SU-DHL-6 (cell line): ENCODE results near the gene SLC38A10.

Experiments used
- CTCF ChIP-seq: fragments of 200-600 bp; sonication (generic); IDR thresholded peaks from one replicate; pipeline ENCODE4 v1.5.1; 2017; ENCODE audit warnings: antibody characterized with exemption, mild to moderate bottlenecking, low read length, moderate library complexity; ENCODE audit not compliant: insufficient read depth, poor library complexity, severe bottlenecking
- EZH2phosphoT487 ChIP-seq: fragments of 200-600 bp; sonication (generic), shearing (Covaris generic); conservative IDR thresholded peaks from 2 replicates; pipeline ENCODE4 v1.6.1; 2018; ENCODE audit warnings: mild to moderate bottlenecking, antibody characterized with exemption, low read length, moderate library complexity, mixed read lengths

- TF ChIP-seq CTCF (no peak), EZH2phosphoT487 (no peak)
These were observed 40.7 kb upstream of the SLC38A10 start for GRCh38 chr17:81335773-81336157.
